SHP77 treated with DMSO at 0.1 percent for 48 hours (cell line): ENCODE data around the gene LINC00305.

Experiments
- DNase-seq: peaks from one replicate; lab custom pipeline; 2025; lab: John Stamatoyannopoulos, UW

The LINC00305 gene

DNA sequence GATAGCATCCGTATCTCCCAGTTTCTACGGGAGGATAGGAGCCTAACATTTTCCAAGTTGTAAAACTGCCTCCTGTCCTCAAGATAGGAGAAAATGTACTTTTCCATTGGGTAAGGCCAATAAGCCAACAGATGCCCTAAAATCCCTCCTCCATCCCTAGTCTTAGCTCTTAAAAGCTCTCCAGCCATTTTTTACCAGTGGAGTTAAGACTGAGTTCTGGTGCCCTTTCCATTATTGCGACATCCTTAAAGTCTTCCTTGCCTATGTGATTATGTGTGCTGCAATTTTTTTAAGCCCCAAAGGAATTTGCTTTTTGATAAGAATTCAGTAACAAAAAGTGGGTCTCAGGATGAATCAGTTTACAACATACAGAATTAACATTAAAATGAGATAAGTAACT lies 33.0 kb downstream of the LINC00305 start:
- DNase-seq, result no peak

DNA sequence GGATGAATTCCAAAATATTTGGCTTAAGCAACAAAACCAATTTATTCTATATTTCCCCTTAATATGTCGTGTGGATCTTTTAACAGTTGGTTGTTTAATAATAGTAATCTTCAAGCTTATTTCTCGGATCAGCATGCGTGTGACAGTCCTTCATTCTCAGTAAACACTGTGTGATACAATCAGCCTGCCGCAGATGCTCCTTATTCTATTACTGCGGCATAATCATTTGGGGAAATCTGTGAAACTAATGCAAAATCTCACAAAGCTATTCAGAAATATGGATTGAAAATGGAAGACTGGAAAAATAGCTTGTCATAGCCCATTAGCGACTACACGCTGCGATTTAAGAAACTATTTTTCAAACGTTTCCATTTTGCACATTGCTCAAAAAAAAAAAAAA lies 36.9 kb downstream of the LINC00305 start:
- DNase-seq, result no peak

DNA sequence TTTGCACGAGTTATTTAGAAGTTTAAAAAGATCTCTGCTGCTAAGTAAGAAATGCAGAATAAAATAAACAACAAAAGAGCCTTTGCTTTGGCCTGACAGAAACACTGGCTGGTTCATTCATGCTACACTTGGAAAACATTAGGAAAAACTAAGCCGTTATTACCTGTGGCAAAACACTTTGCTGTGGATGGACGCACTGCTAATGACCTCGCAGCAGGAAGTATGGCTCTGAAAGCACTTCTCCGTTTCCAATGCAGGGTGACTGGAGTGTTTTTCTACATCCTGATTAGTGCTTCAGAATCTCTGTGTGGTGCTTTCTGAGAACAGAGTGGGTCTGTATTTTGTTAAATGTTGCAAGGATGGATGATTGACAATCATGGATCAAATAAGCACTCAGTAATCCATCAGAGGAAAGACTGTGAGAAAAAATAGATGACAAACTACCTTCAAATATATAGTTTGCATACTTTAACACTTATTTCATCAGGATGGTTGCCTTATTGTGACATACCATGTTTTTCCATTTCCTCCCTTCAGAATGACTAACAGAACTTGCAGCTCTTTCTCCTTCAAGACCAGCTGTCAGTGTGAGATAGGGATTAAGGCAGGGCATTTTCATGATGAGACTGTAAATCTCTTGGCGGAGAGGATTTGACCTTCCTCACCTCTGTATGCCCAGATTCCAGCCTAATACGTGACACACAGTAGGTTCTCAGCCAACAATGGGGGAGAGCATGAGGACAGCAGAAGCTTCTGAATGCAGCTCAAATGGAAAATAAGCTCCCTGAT lies 38.0 kb downstream of the LINC00305 start:
- DNase-seq, result no peak

DNA sequence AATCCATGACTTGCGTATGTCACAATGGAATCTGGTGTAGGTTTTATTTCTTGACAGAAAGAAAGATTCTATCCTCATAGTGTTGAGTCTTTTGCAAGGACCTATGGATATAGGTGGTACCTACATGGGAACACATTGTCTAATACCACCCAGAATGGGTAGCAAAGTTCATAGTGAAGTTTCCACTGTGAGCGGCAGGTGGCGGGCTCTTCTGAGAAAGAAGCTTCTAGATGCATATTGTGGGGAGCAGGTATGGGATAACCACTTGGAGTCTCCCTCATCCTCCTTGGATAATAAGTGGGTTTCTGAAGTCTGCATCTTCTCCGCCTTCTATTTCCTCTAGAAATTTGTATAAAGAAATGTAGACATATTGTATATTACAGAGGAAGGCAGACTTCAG lies 44.9 kb downstream of the LINC00305 start:
- no peak for DNase-seq

DNA sequence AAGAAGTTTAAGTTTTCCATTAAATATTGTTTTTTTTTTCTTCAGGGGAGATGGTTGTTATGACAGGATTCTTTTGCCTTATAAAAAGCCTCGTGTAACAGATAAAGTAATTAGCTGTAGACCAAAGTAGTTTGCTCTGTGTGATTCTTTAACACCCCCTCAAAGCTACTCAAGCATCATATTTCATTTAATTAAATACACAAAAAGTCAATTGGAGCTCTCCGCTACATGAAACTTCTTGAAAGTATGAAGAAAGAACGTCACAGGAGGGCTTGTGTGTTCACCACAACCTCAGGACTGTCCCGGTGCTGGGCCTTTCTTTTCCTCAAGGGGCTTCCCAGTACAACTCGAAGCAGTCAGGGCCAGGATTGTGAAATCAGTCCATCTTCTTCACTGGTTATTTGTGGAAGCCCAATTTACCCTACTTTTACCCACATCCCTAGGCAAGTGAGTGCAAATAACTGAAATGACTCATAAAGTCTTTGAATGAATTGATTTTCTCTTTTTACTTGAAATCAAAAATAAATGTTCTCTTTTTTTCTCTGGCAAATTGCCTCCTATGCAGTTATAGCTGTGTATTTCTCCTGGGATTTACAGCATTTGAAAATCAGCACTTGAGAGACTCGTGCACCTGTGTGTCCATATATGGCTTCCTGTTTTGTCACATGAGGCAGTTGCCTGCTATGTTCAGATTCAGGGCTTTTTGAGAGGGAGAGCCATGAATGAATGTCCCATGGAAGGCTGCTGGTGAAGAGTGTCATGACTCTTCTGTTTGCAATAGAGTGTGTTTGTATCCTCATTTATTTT lies 48.6 kb downstream of the LINC00305 start:
- DNase-seq, result no peak

DNA sequence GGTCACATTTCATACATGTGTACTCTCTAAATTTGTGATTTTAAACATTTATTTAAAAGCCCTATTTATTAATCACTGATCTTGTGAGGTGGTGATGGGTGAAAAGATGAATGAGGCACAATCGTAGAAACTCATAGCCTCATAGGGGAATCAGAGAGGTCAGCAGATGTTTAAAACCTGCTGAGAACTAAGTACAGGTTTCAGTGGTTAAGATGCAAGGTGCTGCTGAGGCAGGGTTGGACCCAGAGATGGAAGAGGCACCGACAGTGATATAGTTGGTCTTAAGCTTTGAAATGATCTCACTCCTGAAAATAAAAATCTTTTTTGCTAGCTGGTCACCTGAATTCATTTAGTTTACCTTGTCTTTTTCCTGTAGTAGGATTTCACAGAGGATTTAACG lies 49.6 kb downstream of the LINC00305 start:
- DNase-seq, result no peak

DNA sequence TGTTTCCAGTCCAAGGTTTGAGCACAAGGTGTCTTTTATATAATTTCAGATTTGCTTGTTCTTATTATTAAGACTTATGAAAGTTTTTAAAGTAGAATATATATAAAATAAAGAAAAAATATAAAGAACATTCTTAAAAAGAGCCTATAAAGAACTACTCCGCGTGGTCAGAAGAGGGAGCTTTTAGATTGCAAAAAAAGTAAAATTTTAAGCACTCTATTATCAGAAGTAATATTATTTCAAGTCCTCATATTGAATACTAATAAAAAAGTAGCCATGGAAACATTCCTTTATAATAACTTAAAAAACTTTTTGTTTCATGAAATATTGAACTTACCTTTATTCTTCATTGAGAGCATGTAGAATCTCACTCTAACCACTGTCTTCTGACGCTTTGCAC lies 51.4 kb downstream of the LINC00305 start:
- DNase-seq, result no peak

DNA sequence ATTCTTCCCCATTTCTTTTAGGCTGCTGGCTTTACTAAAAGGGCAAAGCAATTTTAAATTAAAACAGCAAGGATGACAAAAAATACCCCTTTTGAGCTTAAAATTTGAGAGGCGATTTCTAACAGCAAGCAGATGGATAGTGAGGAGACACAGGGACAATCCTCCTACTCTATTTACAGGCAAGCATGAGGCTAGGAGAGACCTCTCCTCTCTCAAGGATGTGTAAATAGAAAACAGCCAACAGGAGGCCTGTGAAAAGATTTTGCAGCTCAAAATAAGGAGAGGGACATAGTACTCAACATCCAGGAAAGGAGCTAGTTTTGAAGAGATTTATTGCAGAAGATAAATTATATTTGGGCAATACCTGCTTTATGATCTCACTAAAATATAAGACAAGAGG lies 53.8 kb downstream of the LINC00305 start:
- DNase-seq, result no peak

DNA sequence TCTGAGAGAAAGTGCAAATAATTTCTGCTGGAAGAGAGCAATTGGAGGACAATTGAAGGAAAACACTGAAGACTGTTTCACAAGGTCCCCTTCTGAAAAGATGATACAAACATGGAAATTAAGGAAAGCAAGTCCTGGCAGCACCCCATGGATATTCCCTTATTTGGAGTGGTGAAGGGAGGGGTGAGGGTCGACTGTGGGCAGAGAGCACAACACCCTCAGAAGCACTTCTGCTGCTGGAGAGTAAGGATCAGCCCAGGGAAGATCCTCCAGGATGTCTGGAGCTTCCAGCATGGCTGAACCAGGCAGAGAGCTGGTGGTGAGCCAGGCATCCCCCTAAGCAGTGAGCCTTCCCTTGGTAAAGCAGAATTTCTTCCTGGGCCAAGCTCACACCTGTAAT lies 54.7 kb downstream of the LINC00305 start:
- DNase-seq, result no peak

DNA sequence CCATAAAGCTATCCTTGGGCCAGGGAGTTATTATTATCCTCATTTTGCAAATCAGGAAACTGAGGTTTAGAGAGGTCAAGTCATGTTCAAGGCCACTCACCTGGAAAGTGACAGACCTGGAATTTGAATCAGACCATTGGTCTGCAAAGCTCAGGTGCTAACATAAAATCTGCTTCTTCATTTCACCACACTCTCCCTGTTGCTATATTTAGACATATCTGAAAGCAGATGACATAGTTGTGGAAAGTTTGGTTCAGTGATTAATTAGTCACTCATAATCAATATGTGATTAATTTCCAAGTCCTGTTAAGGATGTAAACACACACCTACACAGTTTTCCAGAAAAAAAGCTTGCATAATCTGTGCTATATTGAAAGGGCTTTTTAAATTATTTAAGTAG lies 57.4 kb downstream of the LINC00305 start:
- no peak for DNase-seq

DNA sequence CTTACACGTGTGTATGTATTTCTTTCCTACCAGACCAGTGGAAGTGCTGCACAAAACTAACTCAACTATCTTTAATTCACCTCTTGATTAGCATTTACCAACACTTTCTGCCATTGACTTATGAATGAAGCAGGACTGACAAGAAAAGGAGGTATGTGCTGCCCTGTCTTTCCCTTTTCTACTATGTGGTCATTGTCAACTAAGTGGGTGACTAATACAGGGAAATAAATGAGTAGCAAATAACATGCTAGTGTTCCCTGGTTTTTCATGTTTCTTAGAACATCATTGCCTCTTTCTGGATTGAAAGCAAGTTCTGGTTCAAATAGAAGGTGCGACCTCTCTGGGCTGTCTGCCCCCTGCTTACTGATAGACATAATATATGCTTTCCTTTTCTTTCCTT lies 58.0 kb downstream of the LINC00305 start:
- DNase-seq, result no peak

DNA sequence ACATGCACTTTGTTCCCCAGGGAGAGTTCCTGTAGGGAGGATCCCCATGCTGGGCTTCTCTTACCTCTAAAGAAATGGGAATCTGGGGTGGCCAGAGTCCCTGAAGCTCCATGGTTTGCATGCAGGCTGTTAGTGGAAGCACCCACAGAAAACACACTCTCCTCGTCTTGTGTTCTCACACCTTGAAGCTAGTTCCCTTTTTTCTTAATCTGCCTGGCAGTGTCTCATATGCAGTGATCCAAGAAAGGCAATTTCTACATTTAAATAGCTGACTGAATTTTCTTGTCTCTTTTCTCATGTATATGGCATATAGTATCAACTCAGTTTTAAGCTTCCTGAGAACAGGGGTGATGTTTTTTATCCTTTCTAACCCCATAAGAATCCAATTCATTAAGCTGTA lies 65.0 kb downstream of the LINC00305 start:
- DNase-seq, result no peak

DNA sequence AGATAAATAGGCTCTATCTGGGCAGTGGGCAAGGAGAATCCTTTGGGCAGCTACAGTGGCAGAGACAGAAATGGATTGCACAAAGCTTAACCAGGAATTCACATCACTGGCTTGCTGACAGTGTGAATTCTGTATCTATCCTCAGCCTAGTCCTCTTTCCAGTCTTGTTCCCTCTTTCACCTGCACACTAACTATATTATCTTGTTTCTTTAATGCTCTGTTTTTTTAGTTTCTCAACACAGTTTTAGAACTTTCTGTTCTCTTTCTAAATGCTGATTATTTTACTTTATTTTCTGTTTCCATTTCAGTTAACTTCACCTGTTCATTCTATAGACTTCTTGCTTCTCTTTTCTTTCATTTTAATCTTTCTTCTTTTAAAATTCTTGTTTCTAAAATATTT lies 66.4 kb downstream of the LINC00305 start:
- DNase-seq, result no peak

DNA sequence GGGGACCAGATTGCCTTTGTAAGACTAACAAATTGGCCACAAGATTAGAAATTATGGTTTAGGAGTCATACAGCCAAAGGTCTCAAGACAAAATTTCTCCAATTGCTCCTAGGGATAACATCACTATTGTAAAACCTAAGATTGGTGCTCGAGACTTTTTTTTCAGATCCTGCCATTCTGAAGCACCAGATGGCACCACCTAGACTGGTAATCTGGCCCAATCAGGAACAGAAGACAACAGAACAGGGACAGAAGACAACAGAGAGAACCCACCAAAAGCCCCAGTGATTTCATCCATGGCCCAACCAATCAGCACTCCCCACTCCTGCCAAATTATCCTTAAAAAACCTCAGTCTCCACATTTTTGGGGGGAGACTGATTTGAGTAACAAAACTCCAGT lies 66.8 kb downstream of the LINC00305 start:
- DNase-seq, result no peak

DNA sequence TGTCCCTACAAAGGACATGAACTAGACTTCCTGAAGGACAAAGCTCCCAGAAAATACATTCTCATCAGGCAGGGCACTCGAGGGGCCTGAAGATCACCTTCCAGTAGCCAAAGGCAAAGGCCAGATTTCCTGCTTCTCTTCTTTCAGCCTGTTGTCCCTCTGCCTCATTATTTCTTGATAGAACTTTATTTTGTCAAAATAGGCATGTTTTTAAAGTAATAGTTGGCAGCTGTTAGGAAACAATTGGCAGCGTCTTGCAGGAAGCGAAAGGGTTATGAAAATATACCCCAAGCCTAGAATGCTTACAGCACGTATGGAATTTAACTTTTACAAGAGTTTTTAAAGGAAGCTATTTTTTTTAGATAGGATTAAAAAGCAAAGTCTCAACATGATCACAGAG lies 74.9 kb downstream of the LINC00305 start:
- DNase-seq, result no peak

DNA sequence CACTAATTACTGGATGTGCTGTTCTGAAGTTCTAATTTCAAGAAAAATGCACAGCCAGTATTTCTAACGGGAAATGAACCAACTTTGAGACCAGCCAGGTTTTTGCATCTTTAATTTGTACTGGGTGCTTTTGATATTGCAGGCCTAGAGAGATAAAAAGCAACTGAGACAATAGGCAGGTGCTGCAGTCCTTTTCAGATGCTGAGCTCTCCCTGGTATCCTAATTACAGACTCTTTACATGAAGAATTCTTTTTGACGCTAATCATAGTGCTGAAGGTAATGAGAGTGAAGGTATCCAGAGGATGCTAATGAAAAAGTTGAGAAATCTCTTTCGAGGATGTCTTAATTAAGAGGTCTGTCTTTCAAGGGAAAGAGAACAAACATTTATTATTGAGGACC lies 93.9 kb downstream of the LINC00305 start:
- no peak for DNase-seq

DNA sequence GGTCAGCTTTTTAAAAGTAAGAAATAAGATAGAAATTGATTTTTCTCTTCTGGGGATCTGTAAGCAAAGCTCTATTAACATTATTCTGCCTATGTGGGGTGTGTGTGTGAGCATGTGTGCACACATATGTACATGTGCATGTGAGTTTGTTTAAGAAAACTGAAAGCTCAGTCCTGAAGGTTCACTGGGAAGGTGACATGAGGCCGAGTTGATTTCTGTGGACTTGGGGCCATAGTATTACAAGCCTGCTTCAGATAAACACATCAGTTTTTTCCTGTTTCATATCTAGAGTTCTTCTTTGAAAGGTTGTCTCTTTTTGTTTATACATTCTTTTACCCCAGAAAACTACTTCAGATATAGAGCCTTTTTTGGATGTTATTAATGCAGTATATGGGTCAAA lies 95.6 kb downstream of the LINC00305 start:
- no peak for DNase-seq

DNA sequence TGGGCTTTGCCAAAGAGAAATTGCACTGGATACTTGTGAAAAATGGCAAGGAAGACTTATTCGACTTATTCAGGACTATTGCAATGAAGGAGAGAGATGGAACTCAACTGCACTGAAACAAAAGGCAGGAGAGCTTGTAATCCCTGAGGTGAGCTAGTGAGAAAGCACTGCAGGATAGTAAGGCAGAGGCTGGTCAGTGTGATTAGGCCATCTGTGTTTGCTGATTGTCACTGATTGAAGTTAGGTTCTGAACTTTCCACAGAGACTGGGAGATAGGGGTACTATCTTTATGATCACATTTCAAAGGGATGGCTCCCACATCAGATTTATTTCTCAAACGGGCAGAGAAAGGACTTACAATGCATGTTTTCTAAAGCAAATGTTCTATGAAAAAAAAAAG lies 96.1 kb downstream of the LINC00305 start:
- no peak for DNase-seq

DNA sequence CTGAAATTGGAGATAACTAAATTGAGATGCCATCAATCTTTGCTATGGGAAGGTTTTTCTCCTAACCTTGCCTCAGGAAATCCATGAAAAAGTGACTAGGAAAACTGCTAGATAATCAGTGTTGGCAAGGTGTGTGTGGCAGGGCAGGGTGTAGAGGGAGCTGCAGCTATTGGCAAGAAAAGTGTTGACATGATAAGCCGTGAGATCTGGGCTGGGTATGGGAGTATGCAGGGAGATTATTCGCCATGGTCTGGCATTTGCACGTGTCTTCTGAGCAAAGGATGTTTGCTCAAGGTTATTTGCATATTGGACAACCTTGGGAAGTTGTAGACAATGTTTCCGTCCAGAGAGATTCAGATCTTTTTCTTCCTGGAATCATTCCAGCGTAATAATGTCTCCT lies 104.3 kb downstream of the LINC00305 start:
- no peak for DNase-seq

DNA sequence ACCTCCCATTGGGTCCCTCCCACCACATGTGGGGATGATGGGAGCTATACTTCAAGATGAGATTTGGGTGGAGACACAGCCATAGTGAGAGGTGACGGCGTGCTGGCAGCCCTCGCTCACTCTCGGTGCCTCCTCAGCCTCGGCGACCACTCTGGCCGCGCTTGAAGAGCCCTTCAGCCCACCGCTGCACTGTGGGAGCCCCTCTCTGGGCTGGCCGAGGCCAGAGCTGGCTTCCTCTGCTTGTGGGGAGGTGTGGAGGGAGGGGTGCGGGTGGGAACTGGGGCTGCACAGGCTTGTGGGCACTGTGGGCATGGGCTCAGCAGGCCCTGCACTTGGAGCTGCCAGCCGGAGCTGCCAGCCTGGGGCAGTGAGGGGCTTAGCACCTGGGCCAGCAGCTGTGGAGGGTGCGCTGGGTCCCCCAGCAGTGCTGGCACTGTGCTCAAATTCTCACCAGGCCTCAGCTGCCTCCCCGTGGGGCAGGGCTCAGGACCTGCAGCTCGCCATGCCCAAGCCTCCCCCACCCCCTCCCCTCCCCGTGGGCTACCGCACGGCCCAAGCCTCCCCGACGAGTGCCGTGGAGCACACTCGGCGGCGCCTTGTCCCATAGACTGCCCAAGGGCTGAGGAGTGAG lies 106.0 kb downstream of the LINC00305 start:
- no peak for DNase-seq

DNA sequence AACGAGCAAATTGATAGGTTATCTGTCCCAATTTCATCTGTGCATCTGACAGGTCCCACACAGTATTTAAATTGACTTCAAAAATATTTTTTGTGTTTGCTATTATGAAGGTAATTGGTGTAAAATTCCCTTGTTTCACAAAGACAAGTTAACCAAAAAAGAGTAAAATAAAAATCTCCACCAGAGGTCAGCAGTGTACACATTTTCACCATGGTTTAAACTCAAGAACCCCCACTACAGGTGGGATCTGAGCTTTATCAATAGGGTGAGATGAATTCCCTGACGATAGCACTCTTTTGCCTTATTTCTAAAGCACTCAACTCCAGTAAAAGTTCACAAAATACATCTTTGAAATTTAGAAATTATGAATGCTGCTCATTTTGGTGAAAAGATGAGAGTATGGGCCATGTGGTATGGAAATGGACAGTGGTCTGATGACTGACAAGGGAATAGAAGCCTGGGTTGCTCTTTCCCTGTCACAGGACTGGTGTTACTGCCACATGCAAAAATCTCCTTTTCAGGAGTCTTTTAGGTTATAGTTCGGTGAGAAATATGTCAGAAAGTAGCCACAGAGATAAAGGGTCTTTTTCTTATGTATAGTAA lies 111.0 kb downstream of the LINC00305 start:
- DNase-seq, result peak; percentile 24

DNA sequence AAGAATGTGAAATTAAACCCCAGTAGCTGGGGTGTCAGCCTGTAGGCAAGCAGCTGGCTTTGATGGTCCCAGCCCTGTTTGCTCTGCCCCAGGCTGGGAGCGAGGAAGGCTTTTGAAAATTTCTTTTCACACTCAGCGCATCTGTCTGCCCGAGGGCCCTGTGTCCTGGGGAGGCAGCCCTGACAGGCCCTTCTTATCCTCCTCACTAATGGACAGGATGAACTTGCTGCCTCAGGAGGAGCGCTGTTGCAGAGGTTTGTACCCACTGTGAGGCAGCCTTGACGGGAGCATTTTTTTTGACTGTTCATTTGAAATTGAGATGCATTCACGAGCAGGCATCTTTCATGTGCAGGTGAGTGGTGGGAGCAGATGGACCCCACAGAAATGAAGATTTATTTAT lies 116.6 kb downstream of the LINC00305 start:
- DNase-seq, result no peak

DNA sequence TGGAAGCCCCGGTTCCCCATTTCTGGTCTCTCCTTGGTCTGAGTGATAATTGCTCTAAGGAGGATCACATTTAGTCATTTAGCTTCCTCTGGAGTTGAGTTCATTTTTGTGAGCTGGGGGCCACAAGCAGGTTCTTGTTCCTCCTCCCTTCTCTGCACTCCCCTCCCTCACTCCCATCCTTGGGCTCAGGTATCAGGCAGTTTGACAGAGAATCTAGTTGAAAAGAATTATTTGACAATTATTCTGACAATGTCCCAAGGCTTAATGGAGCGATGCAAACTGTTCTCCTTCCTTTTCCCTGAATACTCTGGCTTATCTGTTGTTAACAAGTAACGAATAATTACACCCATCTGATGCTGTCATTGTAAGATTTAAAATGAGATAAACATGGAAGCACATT lies 117.5 kb downstream of the LINC00305 start:
- no peak for DNase-seq
